Measurements from ENCODE around the gene SIM1.

SIM1 gene

DNA sequence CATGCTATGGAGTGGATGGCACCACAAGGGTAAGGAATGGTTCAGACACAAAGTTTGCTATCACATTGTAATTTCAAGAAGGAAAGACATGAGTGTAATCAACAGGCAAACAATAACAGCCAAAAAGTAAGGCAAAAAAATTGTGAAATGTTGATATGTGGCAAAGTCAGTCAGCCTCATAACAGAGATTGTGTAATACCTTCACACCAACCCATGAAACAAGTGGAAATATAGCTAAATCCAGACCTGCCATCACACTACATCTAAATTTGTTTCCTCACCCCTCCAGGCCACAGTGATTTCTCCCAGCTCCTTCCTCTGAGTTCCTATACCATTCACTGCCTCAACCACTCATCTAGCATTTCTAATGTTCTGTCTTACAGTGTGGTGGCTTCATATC is 37.3 kb downstream of the SIM1 start:
- Histone ChIP-seq H2AFZ (ENCODE audit: low read depth, low read length) (no peak overlapping the region), H3K9me3 (ENCODE audit: insufficient read depth, low read length) (no peaks in the 10 kb centered on the region), H3K79me2 (ENCODE audit: low read length) (no peaks in the 10 kb centered on the region), H3K4me1 (ENCODE audit: low read length) (no peaks in the 10 kb centered on the region), H3K9ac (ENCODE audit: low read length) (no peak overlapping the region), H3K27ac (ENCODE audit: low read length) (no peak overlapping the region), H3K4me2 (ENCODE audit: low read length) (no peak overlapping the region), H3K36me3 (replicated peaks; ENCODE audit: low read depth, low read length) (no peaks in the 10 kb centered on the region), H4K20me1 (ENCODE audit: insufficient read depth, low read length) (no peaks in the 10 kb centered on the region), H3K4me3 (ENCODE audit: low read length) (no peak overlapping the region), H3K27me3 (ENCODE audit: low read depth, low read length) (no peaks in the 10 kb centered on the region)
- no peak for TF ChIP-seq EZH2phosphoT487 (IDR thresholded peaks at IDR 0.05; ENCODE audit: low read depth)
- TF ChIP-seq, protein P1, sequence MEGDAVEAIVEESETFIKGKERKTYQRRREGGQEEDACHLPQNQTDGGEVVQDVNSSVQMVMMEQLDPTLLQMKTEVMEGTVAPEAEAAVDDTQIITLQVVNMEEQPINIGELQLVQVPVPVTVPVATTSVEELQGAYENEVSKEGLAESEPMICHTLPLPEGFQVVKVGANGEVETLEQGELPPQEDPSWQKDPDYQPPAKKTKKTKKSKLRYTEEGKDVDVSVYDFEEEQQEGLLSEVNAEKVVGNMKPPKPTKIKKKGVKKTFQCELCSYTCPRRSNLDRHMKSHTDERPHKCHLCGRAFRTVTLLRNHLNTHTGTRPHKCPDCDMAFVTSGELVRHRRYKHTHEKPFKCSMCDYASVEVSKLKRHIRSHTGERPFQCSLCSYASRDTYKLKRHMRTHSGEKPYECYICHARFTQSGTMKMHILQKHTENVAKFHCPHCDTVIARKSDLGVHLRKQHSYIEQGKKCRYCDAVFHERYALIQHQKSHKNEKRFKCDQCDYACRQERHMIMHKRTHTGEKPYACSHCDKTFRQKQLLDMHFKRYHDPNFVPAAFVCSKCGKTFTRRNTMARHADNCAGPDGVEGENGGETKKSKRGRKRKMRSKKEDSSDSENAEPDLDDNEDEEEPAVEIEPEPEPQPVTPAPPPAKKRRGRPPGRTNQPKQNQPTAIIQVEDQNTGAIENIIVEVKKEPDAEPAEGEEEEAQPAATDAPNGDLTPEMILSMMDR (IDR thresholded peaks at IDR 0.05; ENCODE audit: low read depth, low read length), result no peak

DNA sequence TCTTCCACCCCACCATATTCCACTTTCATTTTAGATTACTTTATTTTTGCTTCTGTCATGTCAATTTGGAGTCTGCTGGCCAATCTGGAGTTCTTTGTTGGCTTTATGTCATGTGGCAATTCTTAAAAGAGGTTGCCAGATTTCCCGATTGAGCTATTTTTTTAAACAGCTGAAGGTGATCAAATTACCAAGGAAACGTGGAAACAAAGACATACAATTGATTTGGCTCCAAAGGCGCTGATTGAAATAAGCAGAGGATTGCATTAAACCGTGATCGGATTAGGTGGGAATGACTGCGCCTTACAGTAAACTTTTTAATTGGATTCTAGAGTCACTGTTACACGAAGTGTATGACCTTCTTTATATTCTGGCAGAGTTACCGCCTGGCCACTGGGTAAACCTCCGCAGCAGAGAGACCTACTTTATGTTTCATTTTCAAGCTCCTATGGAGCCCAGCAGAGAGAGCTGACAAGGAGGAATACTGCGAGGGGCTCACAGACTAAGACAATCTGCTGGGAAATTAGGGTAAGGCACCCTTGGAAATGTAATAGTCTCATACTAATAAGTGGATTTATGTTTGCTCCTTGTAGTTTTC is 37.9 kb downstream of the SIM1 start:
- Histone ChIP-seq H3K4me3 (ENCODE audit: low read length) (no peak overlapping the region), H3K27ac (ENCODE audit: low read length) (no peak overlapping the region), H3K9ac (ENCODE audit: low read length) (no peak overlapping the region), H3K79me2 (ENCODE audit: low read length) (no peaks in the 10 kb centered on the region), H3K27me3 (ENCODE audit: low read depth, low read length) (no peaks in the 10 kb centered on the region), H2AFZ (ENCODE audit: low read depth, low read length) (no peak overlapping the region), H3K4me2 (ENCODE audit: low read length) (no peak overlapping the region), H4K20me1 (ENCODE audit: insufficient read depth, low read length) (no peaks in the 10 kb centered on the region), H3K4me1 (ENCODE audit: low read length) (no peaks in the 10 kb centered on the region), H3K36me3 (replicated peaks; ENCODE audit: low read depth, low read length) (no peaks in the 10 kb centered on the region), H3K9me3 (ENCODE audit: insufficient read depth, low read length) (no peaks in the 10 kb centered on the region)
- TF ChIP-seq, protein P1 (IDR thresholded peaks at IDR 0.05; ENCODE audit: low read depth, low read length), result no peak
- no peak for TF ChIP-seq EZH2phosphoT487 (IDR thresholded peaks at IDR 0.05; ENCODE audit: low read depth)

DNA sequence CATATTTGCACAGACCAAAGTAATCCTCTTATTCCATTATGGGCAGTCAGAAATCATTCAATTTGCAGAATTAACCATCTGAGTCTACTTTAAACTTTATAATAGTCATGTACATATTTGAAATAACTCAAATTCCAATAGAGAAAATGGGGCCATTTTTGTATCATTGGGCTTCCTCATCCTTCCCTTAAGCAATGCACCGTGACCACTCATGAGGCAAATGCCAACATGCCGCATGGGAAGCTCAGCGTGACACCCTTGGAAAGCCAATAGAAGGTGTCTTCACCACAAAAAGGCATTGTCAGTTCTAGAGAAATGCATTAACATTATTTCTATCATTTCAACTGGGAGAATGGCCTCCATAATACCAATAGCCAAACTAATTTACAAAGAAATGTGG is 38.5 kb downstream of the SIM1 start:
- Histone ChIP-seq H3K4me2 (ENCODE audit: low read length) (no peak overlapping the region), H3K27ac (ENCODE audit: low read length) (no peak overlapping the region), H4K20me1 (ENCODE audit: insufficient read depth, low read length) (no peaks in the 10 kb centered on the region), H3K9me3 (ENCODE audit: insufficient read depth, low read length) (no peaks in the 10 kb centered on the region), H3K36me3 (replicated peaks; ENCODE audit: low read depth, low read length) (no peaks in the 10 kb centered on the region), H3K9ac (ENCODE audit: low read length) (no peak overlapping the region), H3K27me3 (ENCODE audit: low read depth, low read length) (no peaks in the 10 kb centered on the region), H2AFZ (ENCODE audit: low read depth, low read length) (no peak overlapping the region), H3K79me2 (ENCODE audit: low read length) (no peaks in the 10 kb centered on the region), H3K4me3 (ENCODE audit: low read length) (no peak overlapping the region), H3K4me1 (ENCODE audit: low read length) (no peaks in the 10 kb centered on the region)
- TF ChIP-seq, protein P1 (IDR thresholded peaks at IDR 0.05; ENCODE audit: low read depth, low read length), result no peak
- no peak for TF ChIP-seq EZH2phosphoT487 (IDR thresholded peaks at IDR 0.05; ENCODE audit: low read depth)

DNA sequence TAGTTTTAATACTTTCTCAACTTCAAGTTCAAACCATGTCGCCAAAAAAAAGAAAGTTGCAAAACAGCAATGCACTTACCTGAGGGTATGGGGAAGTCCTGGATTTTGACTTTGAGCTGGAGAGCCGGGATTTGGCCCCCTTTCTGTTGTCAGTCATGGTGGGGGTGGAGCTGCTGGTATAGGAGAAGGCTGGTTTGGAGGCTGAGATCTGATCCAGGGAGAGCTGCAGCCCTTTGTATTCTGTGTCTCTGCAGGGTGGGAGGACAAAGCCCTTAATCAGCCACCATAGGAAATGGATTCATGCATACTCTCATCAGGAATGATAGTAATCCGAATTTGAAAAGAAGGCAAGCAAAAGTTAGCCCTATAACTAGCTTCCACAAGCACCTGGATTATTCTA is 44.0 kb downstream of the SIM1 start:
- Histone ChIP-seq H3K79me2 (ENCODE audit: low read length) (no peaks in the 10 kb centered on the region), H4K20me1 (ENCODE audit: insufficient read depth, low read length) (no peaks in the 10 kb centered on the region), H3K27ac (ENCODE audit: low read length) (no peak overlapping the region), H3K4me3 (ENCODE audit: low read length) (no peak overlapping the region), H3K9me3 (ENCODE audit: insufficient read depth, low read length) (no peaks in the 10 kb centered on the region), H2AFZ (ENCODE audit: low read depth, low read length) (no peak overlapping the region), H3K36me3 (replicated peaks; ENCODE audit: low read depth, low read length) (no peaks in the 10 kb centered on the region), H3K9ac (ENCODE audit: low read length) (no peak overlapping the region), H3K4me1 (ENCODE audit: low read length) (no peaks in the 10 kb centered on the region), H3K4me2 (ENCODE audit: low read length) (no peak overlapping the region), H3K27me3 (ENCODE audit: low read depth, low read length) (no peaks in the 10 kb centered on the region)
- TF ChIP-seq, protein P1 (IDR thresholded peaks at IDR 0.05; ENCODE audit: low read depth, low read length), result no peak
- no peak for TF ChIP-seq EZH2phosphoT487 (IDR thresholded peaks at IDR 0.05; ENCODE audit: low read depth)

Data from OCI-LY3 (cell line).